ENCODE data around the gene PRDM16. TPM values are rescaled to one million over a fixed set of nuclear protein-coding genes. Genes with fewer than 3 reads are reported as not detected.

The PRDM16 gene
- total and polyA plus RNA-seq, 4 donors: 5.0 to 80.7 (median 41.5) TPM

- H3K27ac ChIP-seq (ENCODE audit: low read depth in 1 of 2, low read length in 2 of 2): peak overlapping the region; percentile 86 to 98
- ATAC-seq (ENCODE audit: low FRiP score): no peak
- DNase-seq: peak; percentile 48 to 79
- H3K4me1 ChIP-seq (ENCODE audit: control insufficient read depth in 1 of 2, insufficient read depth in 2 of 2, low read length in 2 of 2): no peaks in the 10 kb centered on the region
- 1 to 2% methylated on average over 79 to 97 of the region's 97 CpGs for WGBS, 2 donors
- no peaks in the 10 kb centered on the region for H3K27me3 ChIP-seq (ENCODE audit: control insufficient read depth in 1 of 2, insufficient read depth in 2 of 2, low read length in 1 of 2)
- peak overlapping the region; percentile 90 to 94 for H3K4me3 ChIP-seq (ENCODE audit: low read length in 2 of 2)
- intact Hi-C loops (cut with DNase I): loop anchor here (2.0 to 5.0 kb wide), 8 partner anchors 56 to 355 kb away; no protein-coding TSS in a partner anchor
- H3K9me3 ChIP-seq (ENCODE audit: control insufficient read depth, low read length): no peaks in the 10 kb centered on the region
- H3K36me3 ChIP-seq (ENCODE audit: control insufficient read depth in 1 of 2, insufficient read depth in 2 of 2, low read length in 1 of 2): no peaks in the 10 kb centered on the region
Observed at GRCh38 chr1:3067671-3068563, 1.1 kb upstream of the PRDM16 start.

GRCh38 chr1:3069491-3070308 is 697 bp downstream of the PRDM16 start:
- DNase-seq (peak; percentile 64 to 80), ATAC-seq (ENCODE audit: low FRiP score) (peak; percentile 40)
- WGBS, 2 donors: 1% methylated on average over 55 to 91 of the region's 91 CpGs
- Histone ChIP-seq H3K36me3 (ENCODE audit: control insufficient read depth in 1 of 2, insufficient read depth in 2 of 2, low read length in 1 of 2) (no peaks in the 10 kb centered on the region), H3K27me3 (ENCODE audit: control insufficient read depth in 1 of 2, insufficient read depth in 2 of 2, low read length in 1 of 2) (no peaks in the 10 kb centered on the region), H3K4me1 (ENCODE audit: control insufficient read depth in 1 of 2, insufficient read depth in 2 of 2, low read length in 2 of 2) (no peaks in the 10 kb centered on the region), H3K27ac (ENCODE audit: low read depth in 1 of 2, low read length in 2 of 2) (peak overlapping the region; percentile 96 to 98), H3K4me3 (ENCODE audit: low read length in 2 of 2) (peak overlapping the region; percentile 90 to 94), H3K9me3 (ENCODE audit: control insufficient read depth, low read length) (no peaks in the 10 kb centered on the region)
- intact Hi-C loops (cut with DNase I): loop anchor here (5.0 kb wide), 6 partner anchors 57 to 353 kb away; no protein-coding TSS in a partner anchor

- intact Hi-C loops (cut with DNase I): loop anchor here in 1 of 2 donors (5.0 kb wide), 1 partner anchor 117 kb away; no protein-coding TSS in a partner anchor
- 0% methylated on average over 22 to 57 of the region's 57 CpGs for WGBS, 2 donors
Observed at GRCh38 chr1:3070309-3070643, 1.3 kb downstream of the PRDM16 start.

DNA sequence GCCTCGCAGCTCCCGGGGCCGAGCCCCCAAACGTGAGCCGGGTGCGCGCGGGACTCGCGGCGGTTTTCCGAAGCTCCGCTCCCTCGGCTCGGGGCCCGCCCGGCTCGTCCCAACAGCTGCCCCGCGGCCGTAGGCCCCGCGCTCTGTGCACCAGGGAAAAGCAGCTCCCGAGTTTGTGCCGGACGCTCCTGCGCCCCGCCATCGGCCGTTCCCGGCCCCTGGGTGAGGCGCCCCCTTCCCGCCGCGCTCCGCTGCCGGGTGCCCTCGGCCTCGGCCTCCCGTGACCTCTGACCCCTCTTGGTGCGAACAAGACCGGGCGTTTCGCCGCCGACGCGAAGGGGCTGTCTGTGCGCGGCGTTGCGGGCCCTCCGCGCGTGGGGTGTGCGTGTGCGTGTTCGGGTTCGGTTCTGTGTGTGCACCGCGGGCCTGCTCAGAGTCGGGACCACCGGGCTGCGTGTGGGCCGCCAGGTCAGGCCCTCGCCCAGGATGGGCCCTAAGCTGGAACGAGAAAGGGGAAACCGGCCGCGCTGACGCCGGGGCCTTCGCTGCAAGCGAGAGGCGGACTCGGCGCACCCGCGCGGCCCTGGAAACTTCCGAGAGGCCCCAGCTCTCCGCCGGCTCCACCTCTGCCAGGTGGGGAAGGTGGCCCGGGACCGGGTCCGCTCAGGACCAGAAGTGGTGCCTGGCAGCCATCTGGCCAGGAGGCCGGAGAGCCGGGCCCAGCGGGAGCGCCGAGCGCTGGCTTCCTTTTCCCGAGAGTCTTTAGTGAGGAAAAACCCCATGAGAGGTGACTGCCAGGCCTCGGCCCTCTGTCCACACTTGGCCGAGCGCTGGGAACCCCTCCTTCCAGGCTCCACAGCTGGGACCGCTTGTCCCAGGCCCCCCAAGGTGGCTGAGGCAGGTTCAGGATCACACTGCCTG is 1.9 kb downstream of the PRDM16 start:
- 0 to 1% methylated on average over 74 to 97 of the region's 97 CpGs for WGBS, 2 donors
- Histone ChIP-seq H3K4me1 (ENCODE audit: control insufficient read depth in 1 of 2, insufficient read depth in 2 of 2, low read length in 2 of 2) (no peaks in the 10 kb centered on the region), H3K27me3 (ENCODE audit: control insufficient read depth in 1 of 2, insufficient read depth in 2 of 2, low read length in 1 of 2) (no peaks in the 10 kb centered on the region), H3K27ac (ENCODE audit: low read depth in 1 of 2, low read length in 2 of 2) (peak overlapping the region; percentile 98 to 99), H3K9me3 (ENCODE audit: control insufficient read depth, low read length) (no peaks in the 10 kb centered on the region), H3K4me3 (ENCODE audit: low read length in 2 of 2) (peak overlapping the region; percentile 90 to 94), H3K36me3 (ENCODE audit: control insufficient read depth in 1 of 2, insufficient read depth in 2 of 2, low read length in 1 of 2) (no peaks in the 10 kb centered on the region)
- intact Hi-C loops (cut with DNase I): loop anchor here in 1 of 2 donors (5.0 kb wide), 1 partner anchor 116 kb away; no protein-coding TSS in a partner anchor
- DNase-seq (peak; percentile 46 to 77), ATAC-seq (ENCODE audit: low FRiP score) (no peak)

More at GRCh38 chr1:3070309-3070643, 1.3 kb downstream of the PRDM16 start:
- Histone ChIP-seq H3K4me1 (ENCODE audit: control insufficient read depth in 1 of 2, insufficient read depth in 2 of 2, low read length in 2 of 2) (no peaks in the 10 kb centered on the region), H3K27ac (ENCODE audit: low read depth in 1 of 2, low read length in 2 of 2) (peak overlapping the region; percentile 98 to 99), H3K27me3 (ENCODE audit: control insufficient read depth in 1 of 2, insufficient read depth in 2 of 2, low read length in 1 of 2) (no peaks in the 10 kb centered on the region), H3K4me3 (ENCODE audit: low read length in 2 of 2) (peak overlapping the region; percentile 90 to 94), H3K36me3 (ENCODE audit: control insufficient read depth in 1 of 2, insufficient read depth in 2 of 2, low read length in 1 of 2) (no peaks in the 10 kb centered on the region), H3K9me3 (ENCODE audit: control insufficient read depth, low read length) (no peaks in the 10 kb centered on the region)
- no peak for DNase-seq
- ATAC-seq (ENCODE audit: low FRiP score): no peak

GRCh38 chr1:3071565-3072390 is 2.8 kb downstream of the PRDM16 start:
- no peaks in the 10 kb centered on the region for H3K36me3 ChIP-seq (ENCODE audit: control insufficient read depth in 1 of 2, insufficient read depth in 2 of 2, low read length in 1 of 2)
- peak overlapping the region; percentile 90 to 94 for H3K4me3 ChIP-seq (ENCODE audit: low read length in 2 of 2)
- H3K27ac ChIP-seq (ENCODE audit: low read depth in 1 of 2, low read length in 2 of 2): peak overlapping the region; percentile 98 to 99
- intact Hi-C loops (cut with DNase I): loop anchor here (2.0 to 5.0 kb wide), 2 partner anchors 55 to 116 kb away; no protein-coding TSS in a partner anchor
- DNase-seq: peak; percentile 48 to 71
- no peak for ATAC-seq (ENCODE audit: low FRiP score)
- no peaks in the 10 kb centered on the region for H3K9me3 ChIP-seq (ENCODE audit: control insufficient read depth, low read length)
- H3K4me1 ChIP-seq (ENCODE audit: control insufficient read depth in 1 of 2, insufficient read depth in 2 of 2, low read length in 2 of 2): no peaks in the 10 kb centered on the region
- 6 to 8% methylated on average over 17 of the region's 17 CpGs for WGBS, 2 donors
- no peaks in the 10 kb centered on the region for H3K27me3 ChIP-seq (ENCODE audit: control insufficient read depth in 1 of 2, insufficient read depth in 2 of 2, low read length in 1 of 2)

DNA sequence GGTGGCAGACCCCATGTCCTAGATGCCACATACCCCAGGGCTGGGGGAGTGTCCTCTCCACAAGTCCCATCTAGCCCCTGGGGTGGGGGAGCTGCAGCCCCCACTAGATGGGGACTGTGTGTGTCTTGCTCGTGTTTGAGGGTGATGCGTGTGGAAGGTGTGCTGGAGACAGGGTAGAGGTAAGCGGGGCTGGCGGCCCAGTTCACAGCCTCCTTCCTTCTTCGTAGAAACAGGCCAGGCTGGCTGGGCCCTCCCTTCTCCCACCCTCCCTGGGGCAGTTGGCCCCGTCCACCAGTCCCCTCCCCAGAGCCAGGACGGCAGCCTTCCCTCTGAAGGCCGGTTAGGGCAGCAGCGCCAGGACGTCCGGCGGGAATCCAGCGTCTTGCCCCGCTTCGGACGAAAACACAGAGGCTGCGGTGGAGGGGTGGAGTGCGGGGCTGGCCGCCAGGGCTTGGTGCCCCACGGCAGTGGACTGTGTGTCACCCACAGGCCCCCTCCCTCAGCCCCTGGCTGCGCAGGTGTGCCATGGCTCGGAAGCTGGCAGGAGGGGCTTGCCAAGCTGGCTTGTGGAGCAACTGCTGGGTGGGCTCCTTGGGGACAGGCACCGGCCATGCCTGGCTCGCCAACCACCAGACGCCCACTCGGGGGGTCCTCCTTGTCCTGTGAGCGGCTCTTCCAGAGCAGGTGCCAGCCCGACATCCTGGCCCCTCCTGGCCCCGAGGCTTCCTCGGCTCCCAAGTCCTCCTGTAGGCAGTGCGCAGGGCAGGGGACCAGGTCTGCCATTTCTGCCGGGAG is 3.6 kb downstream of the PRDM16 start:
- no peaks in the 10 kb centered on the region for H3K4me1 ChIP-seq (ENCODE audit: control insufficient read depth in 1 of 2, insufficient read depth in 2 of 2, low read length in 2 of 2)
- H3K27me3 ChIP-seq (ENCODE audit: control insufficient read depth in 1 of 2, insufficient read depth in 2 of 2, low read length in 1 of 2): no peaks in the 10 kb centered on the region
- peak overlapping the region; percentile 98 to 99 for H3K27ac ChIP-seq (ENCODE audit: low read depth in 1 of 2, low read length in 2 of 2)
- DNase-seq (peak in 1 of 2 donors; percentile 83), ATAC-seq (ENCODE audit: low FRiP score) (peak; percentile 21)
- H3K36me3 ChIP-seq (ENCODE audit: control insufficient read depth in 1 of 2, insufficient read depth in 2 of 2, low read length in 1 of 2): no peaks in the 10 kb centered on the region
- H3K4me3 ChIP-seq (ENCODE audit: low read length in 2 of 2): peak overlapping the region; percentile 90 to 94
- WGBS, 2 donors: 2 to 4% methylated on average over 28 to 32 of the region's 32 CpGs
- intact Hi-C loops (cut with DNase I): loop anchor here (2.0 to 5.0 kb wide), 2 partner anchors 54 to 115 kb away; no protein-coding TSS in a partner anchor
- H3K9me3 ChIP-seq (ENCODE audit: control insufficient read depth, low read length): no peaks in the 10 kb centered on the region

GRCh38 chr1:3073186-3073488 is 4.1 kb downstream of the PRDM16 start:
- Histone ChIP-seq H3K36me3 (ENCODE audit: control insufficient read depth in 1 of 2, insufficient read depth in 2 of 2, low read length in 1 of 2) (no peaks in the 10 kb centered on the region), H3K27ac (ENCODE audit: low read depth in 1 of 2, low read length in 2 of 2) (peak overlapping the region; percentile 98 to 99), H3K9me3 (ENCODE audit: control insufficient read depth, low read length) (no peaks in the 10 kb centered on the region), H3K27me3 (ENCODE audit: control insufficient read depth in 1 of 2, insufficient read depth in 2 of 2, low read length in 1 of 2) (no peaks in the 10 kb centered on the region), H3K4me1 (ENCODE audit: control insufficient read depth in 1 of 2, insufficient read depth in 2 of 2, low read length in 2 of 2) (no peaks in the 10 kb centered on the region), H3K4me3 (ENCODE audit: low read length in 2 of 2) (peak overlapping the region; percentile 39 to 90)
- DNase-seq (no peak), ATAC-seq (ENCODE audit: low FRiP score) (no peak)
- WGBS, 2 donors: 1 to 2% methylated on average over 9 of the region's 9 CpGs
- intact Hi-C loops (cut with DNase I): loop anchor here (2.0 to 5.0 kb wide), 2 partner anchors 54 to 114 kb away; no protein-coding TSS in a partner anchor

Data from aorta (tissue), 5 donors.